Erythroblast (primary cell): ENCODE results near the gene MOB3B.

ENCODE experiments used
- GATA1 ChIP-seq: IDR thresholded peaks from 2 replicates; pipeline ENCODE4 v1.6.1; 2011; ENCODE audit warnings: low read depth, mild to moderate bottlenecking, control low read depth, low read length, moderate library complexity
- POLR2A ChIP-seq: IDR thresholded peaks from 2 replicates; pipeline ENCODE4 v1.6.1; 2011; ENCODE audit warnings: mild to moderate bottlenecking, low read length

GRCh38 chr9:27503623-27504022 is 26.0 kb downstream of the MOB3B start:
- TF ChIP-seq POLR2A, result no peak
- TF ChIP-seq GATA1, result no peak
